GM18907 (cell line): ENCODE data around the gene TMOD1.
"Not testable (repeated sequence)": the region's sequence is repeated elsewhere in the genome, so short reads cannot be mapped to it uniquely, and the experiment has no call there.

Experiments
- ATAC-seq: cut with Tn5 transposase; IDR thresholded peaks from one replicate; pipeline ENCODE4 v1.9.1; 2021; ENCODE audit warnings: mild to moderate bottlenecking, moderate library complexity; ENCODE audit not compliant: unreplicated experiment

TMOD1 gene

GRCh38 chr9:97586909-97587308 lies 85.4 kb downstream of the TMOD1 start:
- not testable (repeated sequence) for ATAC-seq

DNA sequence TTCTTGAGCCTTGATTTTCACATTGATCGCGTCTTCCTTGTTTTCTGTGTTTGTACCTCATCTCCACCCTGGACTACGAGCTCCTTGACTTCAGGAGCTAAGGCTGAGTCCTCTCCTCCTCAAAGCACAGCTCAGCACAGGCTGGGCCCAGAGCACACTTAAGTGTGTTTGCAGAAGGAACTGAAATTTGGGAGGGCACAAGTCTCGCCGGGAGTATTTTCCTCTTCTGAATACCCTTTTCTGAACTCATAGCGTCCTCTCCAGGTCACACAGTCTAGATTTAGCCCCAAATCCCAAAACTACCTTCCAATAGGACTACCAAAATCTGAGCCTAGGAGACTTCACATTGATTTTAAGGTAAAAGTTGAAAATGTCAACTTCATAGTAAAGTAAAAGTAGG lies 90.1 kb downstream of the TMOD1 start:
- ATAC-seq: no peak

DNA sequence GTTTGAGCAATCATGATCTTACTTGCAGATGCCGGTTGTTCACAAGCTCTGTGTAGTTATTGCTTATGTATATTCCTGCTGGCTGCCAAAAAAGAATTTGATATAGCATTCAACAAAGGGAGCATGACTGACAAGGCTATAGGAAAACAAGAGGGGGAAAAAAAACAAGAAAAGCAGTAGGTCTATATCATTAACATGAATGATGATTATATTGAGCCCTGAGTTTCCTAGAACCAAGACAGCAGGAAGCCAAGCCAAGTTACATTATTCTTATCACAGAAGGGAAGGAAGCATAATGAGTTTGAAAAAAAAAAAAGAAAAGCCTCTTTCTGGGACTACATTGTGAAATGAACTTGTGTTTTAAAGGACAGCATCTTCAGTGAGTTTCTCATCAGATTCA lies 90.7 kb downstream of the TMOD1 start:
- no peak for ATAC-seq

DNA sequence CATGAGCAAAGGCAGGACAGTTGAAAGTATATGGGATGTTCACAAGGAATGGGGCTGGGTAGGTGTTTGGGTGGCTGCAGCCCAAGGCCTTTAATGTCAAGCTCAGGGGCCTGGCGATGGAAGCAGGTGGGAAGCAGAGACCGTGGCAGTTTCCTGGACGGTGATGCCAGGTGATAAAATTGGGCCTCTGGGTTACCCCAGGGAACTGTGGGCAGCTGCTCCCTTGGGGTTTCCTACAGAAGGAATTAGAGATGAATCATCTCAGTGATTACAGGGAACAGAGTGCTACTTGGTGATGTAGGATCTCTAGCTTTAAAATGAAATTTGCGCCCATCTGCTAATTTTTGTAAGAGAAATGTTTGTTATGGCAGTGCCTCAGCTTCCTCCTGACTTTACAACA lies 92.5 kb downstream of the TMOD1 start:
- ATAC-seq: no peak

DNA sequence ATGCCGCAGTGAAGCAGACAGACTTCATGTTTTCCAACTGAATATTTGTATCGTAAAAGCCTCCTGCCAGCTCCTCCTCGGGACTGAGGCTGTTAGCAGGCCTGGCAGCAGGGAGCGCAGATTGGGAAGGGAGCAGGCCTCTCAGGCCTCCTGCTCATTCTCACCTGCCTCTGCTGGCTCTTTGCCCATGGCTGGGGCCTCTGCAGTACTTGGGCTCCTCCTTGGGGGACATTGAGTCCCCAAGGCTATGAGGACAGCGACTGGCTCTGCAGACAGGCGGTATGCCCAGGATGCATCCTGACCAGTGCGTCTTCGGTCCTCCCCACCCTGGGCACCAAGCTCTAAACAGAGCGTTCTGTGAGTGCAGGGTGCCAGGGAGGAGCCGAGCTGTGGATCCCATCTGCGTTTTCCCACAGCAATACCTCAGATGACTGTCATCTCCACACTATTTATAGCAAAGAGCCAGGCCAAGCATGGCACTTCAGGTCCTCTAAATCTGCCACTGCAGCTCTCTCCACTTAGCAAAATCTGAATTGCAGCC lies 93.0 kb downstream of the TMOD1 start:
- ATAC-seq: no peak

DNA sequence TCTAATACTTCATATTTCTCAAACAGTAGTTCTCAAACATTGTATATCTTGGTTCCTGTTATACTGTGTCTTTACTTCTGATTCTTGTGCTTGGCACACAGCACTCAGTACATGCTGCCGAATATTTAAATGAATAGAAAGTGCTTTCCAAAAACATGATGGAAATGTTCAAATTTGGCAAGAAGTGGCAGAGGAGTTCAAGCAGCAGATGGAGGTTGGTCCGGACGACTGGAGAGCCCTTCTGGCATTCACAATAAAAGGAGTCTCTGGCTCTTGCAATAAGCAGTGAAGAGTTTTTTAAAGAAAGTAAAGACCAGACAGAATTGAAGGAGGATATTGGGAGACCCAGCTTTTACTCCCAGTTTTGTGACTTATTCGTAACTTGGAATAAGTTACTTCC lies 95.4 kb downstream of the TMOD1 start:
- ATAC-seq: no peak

DNA sequence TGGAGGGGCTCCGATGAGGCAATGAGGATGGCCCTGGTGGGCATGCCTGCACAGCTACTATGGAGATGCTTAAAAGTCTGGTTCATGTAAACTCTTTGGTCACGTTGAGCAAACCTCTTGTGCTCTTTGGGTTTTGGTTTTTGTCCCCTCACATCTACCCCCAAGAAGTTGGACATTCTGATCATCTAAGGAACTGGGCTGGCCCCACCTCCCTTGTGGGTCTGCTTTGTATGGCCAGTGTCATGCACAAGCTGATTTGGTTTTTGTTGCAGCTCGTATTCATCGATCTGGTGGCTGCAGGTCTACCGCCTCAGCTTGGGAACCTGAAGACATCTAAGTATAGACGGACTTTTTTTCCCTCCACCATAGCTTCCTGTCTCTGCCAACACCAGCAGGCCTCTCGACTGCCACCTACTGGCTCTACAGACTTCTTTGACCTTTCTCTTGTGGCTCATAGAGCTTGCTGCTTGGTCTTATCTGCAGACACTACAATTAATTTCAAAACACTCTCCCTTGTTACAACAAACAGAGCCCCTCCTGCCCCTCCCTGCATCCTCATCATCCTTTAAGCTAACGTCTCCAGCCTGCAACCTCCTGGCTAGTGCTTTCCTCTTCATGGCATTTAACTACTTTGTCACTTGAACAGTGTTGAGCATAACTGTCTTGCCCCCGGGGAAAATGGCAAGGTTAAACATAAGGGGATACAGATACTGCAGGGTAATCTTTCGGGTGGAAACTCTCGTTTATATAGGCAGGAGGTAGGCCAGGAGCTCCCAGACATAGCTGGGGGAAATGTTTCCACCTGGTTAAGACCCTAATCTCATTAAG lies 97.2 kb downstream of the TMOD1 start:
- peak; percentile 87 for ATAC-seq

DNA sequence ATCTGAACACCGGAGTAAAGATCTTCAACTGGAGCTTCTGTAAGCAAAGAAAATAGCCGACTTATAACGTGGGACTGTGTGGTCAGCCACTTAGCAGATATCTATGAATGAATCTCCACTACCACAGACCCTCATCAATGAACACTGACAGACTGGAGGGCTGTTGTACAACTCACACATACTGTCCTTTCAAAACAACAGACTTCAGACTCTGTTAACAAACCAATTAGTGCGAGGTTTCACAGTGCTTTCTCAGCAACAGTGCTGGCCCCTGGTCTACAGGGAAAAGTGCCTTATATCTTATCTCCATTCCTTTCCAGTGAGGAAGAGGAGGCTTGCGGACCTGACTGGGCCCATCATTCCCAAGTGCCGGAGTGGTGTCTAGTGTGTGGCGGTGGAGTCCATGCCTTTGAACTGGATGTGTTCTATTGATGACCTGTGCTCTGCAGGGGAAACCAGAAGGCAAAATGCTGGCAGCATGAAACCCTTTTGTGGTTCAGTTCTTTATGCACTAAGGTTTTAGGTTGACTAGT lies 97.9 kb downstream of the TMOD1 start:
- no peak for ATAC-seq

DNA sequence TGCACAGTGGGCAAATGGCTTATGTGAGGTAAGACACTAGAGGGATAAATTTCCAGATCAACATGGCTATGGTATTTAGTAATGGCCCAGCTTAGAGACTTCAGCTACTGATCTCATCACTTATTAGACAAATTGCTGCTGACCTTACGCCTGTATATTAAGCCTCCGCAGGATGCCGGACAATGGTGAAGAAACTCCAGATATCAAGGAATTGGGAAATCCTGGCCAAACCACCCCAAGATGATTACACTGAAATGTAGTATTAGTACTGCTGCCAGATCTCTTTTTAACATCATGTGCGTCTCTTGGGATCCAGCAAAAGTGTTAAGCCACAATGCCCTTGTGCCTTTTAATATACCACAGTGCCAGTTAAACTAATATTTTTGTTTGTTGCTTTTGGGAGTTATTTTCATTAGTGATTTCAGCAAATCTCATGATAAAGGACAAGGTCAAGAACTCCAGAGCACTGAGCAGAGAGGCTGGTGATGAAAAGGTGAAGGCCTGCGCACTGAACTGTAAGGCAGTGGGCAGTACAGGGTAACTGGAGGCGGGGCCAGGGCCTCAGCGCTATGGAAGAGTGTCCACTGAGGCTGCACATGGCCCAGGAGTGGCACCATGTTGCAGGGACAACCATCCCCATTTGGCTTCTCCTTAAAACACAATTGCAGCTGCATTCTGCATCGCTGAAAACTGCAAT lies 99.2 kb downstream of the TMOD1 start:
- no peak for ATAC-seq

DNA sequence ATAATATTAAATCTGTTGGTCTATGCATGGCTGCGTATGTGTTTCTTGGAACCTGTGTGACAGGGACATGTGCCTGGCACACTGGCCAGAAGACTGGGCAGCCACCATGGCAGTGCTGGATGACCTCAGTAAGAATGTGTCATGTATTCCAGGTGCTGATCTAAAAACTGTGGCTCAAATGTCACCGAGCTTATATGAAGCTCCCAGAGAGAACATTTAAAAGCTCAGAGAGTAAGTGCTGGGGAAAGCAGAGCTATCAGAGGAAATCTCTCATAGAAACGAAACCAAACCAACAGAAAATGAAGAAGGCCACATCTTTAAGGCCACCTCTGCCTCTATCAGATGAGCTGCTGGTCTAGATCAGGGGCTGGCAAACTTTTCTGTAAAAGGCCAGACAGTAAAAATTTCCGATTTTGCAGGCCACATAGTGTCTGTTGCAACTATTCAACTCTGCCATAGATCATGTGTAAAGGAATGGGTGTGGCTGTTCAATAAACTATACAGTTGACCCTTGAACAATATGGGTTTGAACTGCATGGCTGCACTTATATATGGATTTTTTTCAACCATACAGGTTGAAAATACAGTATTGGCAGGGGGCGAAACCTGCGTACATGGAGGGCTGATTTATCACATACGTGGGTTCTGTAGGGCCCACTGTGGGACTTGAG lies 99.9 kb downstream of the TMOD1 start:
- no peak for ATAC-seq

GRCh38 chr9:97602430-97602829 lies 101.0 kb downstream of the TMOD1 start:
- no peak for ATAC-seq

DNA sequence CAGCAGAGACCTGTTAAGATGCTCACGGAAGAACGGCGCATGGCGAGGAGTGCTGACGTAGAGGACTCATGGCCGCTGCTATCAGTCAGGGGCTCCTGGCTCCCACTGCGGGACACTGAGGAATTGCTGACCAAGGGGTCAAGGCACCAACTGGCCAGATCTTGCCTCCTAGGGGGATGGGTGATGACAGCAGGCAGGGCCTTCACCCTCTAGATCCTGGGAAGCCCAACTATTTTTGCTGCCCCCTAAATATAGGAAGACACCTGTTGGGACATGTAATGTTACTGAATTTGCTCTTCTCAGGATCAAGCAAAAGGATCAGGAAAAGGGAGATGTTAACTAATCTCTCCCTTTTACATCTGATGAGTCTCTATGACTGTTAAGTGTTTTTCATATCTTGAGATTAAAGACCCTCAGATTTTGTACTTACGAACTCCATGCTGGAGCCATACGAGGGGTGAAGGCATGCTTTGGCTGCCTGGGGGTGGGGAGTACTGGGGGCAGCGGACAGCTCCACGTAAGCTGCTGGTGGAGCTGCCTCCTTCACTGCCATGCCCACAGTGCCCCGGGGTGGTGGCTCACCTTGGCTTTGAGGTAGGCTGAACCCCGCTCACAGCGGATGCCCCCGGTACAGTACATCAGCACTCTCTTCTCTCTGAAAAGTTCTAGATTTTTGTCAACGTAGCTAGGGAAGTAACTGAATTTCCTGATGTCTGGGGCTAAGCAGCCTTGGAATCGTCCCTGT lies 103.6 kb downstream of the TMOD1 start:
- no peak for ATAC-seq

GRCh38 chr9:97615439-97616072 lies 114.1 kb downstream of the TMOD1 start:
- ATAC-seq: no peak

DNA sequence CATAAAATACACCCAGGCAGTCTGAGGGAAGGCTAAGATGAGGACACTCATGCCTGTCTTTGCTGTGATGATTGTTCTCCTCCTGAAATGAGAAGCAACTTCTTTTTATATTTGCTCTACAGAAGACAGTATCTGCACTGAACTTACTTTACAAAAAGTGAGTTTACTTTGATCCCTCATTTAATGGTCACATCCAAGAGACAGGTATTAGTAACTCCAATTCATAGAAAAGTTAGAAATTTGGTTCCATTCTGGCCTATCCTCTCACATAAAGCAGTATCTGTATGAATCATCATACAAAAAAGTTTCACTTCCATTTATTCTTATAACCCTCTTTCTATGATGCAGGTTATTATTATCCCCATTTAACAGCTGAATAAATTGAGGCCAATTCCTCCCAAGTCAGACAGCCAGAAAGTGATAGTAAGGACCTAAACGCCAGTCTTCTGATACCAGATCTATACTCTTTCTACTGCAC lies 116.5 kb downstream of the TMOD1 start:
- ATAC-seq: no peak

GRCh38 chr9:97620063-97620462 lies 118.6 kb downstream of the TMOD1 start:
- not testable (repeated sequence) for ATAC-seq

DNA sequence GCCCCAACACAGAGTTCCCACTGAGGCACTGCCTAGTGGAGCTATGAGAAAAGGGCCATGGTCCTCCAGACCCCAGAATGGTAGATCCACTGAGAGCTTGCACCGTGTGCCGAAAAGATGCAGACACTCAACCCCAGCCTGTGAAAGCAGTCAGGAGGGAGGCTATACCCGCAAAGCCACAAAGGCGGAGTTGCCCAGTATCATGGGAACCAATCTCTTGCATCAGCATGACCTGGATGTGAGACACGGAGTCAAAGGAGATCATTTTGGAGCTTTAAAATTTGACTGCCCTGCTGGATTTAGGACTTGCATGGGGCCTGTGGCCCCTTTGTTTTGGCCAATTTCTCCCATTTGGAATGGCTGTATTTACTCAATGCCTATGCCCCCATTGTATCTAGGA lies 121.0 kb downstream of the TMOD1 start:
- not testable (repeated sequence) for ATAC-seq

DNA sequence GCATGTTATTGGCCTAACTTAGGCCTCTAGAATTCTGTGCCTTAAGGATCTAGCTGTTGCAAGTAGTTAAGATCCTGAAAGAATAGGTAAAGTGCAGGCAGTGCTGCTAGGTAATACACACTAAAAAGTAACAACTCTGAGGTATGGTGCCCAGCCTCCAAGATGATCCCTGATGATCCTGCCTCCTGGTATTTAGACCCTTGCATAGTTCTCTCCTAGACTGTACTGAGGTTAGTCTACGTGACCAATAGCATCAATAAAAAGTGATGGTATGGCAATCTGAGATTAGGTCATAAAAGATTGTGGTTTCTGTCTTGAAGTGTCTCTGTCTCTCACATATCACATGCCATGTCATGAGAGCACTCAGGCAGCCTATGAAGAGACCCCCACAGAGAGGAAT lies 122.5 kb downstream of the TMOD1 start:
- no peak for ATAC-seq

DNA sequence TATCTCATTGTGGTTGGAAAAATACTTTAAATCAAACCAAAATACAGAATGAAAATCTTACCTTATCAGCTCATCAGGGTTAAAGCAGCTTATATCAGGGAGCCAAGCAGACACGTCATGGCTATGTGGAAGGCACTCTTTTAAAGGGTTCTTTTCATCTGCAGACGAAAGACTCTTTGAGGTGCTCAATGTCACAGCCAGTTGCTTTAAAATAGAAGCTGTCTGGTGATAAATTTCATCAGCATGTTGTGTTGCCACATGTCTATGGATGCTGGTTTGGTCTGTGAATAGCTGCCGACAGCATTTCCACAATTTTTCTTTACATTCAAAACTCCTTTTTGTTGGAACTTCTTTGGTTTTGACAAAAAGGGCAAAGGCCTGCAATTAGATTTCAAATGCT lies 124.2 kb downstream of the TMOD1 start:
- no peak for ATAC-seq

DNA sequence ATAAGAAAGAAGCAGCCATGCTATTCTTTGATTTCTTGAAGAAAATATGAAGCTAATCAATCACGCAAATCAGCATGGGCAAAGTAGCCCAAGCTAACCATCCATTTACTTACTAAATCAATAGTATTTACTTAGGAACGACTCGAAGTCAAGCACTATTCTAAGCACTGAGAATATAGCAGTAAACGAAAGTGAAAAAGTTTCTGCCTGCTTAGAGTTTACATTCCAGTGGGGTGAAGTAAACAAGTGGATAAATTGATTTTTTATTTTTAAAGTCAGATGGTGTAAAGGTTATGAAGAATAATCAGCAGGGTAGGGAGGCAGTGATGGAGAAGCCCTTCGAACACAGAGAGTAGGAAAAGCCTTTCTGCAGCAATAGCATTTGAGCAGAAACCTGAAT lies 126.2 kb downstream of the TMOD1 start:
- ATAC-seq: no peak

- no peak for ATAC-seq
Observed at GRCh38 chr9:97628668-97629067, 127.2 kb downstream of the TMOD1 start.
